ENCODE results near the gene PHF8.

Gene PHF8

DNA sequence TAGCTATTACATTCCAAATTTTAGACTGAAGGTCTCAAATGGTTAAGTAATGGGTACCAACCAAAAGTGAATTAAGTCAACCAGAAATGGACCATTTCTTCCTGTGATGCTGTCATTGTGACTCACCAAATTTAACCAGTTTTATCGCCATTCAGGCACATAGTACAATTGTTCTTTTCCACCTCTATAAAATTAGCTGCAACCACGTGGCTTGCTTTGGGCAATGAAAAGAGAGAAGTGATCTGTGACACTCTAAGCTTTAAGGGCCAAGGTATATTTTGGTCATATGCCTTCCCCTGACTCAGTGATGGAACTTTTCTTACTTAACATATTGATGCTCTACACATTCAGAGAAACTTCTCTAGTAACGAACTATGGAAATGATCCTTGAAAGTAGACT, 20.3 kb upstream of the PHF8 start:
- Histone ChIP-seq H3K27me3 (replicated peaks; ENCODE audit: control insufficient read depth, insufficient read depth, low read length) (no peaks in the 10 kb centered on the region), H3K4me3 (replicated peaks; ENCODE audit: low read depth, low read length) (no peak overlapping the region), H3K36me3 (ENCODE audit: control insufficient read depth, insufficient read depth, low read length) (no peaks in the 10 kb centered on the region)
- TF ChIP-seq, protein P1, sequence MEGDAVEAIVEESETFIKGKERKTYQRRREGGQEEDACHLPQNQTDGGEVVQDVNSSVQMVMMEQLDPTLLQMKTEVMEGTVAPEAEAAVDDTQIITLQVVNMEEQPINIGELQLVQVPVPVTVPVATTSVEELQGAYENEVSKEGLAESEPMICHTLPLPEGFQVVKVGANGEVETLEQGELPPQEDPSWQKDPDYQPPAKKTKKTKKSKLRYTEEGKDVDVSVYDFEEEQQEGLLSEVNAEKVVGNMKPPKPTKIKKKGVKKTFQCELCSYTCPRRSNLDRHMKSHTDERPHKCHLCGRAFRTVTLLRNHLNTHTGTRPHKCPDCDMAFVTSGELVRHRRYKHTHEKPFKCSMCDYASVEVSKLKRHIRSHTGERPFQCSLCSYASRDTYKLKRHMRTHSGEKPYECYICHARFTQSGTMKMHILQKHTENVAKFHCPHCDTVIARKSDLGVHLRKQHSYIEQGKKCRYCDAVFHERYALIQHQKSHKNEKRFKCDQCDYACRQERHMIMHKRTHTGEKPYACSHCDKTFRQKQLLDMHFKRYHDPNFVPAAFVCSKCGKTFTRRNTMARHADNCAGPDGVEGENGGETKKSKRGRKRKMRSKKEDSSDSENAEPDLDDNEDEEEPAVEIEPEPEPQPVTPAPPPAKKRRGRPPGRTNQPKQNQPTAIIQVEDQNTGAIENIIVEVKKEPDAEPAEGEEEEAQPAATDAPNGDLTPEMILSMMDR (IDR thresholded peaks at IDR 0.05; ENCODE audit: insufficient read depth, low read length, poor library complexity, severe bottlenecking), result no peak
- DNase-seq (ENCODE audit: extremely low read depth, insufficient read length), result no peak

DNA sequence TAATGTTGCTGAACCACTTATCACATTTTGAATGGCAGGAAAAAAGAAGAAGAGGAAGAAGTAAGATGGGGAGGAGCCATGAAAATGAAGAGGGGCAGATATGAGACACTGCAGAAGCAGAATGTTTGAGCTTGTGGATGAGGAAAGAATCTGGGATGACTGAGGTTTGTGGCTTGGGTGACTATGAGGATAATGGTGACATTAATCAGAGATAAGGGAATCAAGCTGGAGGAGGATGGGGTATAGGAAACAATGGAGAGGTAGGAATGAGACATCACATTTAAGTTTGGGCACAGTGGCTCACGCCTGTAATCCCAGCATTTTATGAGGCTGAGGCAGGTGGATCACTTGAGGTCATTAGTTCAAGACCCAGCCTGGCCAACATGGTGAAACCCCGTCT, 19.1 kb upstream of the PHF8 start:
- TF ChIP-seq, protein P1 (IDR thresholded peaks at IDR 0.05; ENCODE audit: insufficient read depth, low read length, poor library complexity, severe bottlenecking), result no peak
- no peaks in the 10 kb centered on the region for H3K36me3 ChIP-seq (ENCODE audit: control insufficient read depth, insufficient read depth, low read length)
- no peaks in the 10 kb centered on the region for H3K27me3 ChIP-seq (replicated peaks; ENCODE audit: control insufficient read depth, insufficient read depth, low read length)
- no peak for DNase-seq (ENCODE audit: extremely low read depth, insufficient read length)
- H3K4me3 ChIP-seq (replicated peaks; ENCODE audit: low read depth, low read length), result no peak overlapping the region

DNA sequence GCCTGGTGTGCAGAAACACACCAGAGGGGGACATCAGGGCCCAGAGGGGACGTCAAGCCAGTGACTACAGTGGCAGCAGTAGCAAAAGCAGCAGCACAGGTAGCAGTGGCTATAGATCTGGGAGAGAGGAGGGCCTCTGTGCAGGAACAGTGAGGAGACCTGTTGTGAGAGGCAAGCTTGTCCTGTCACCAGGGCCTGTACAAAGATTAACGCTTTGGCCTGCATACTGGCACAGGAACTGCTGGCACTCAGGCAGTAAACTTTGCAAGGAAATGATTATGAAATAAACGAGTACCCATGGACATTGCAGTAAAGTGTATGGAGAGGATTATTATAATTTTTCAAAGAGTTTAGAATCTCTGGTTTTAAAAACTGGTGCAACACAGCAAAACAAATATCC, 5.5 kb upstream of the PHF8 start:
- no peak for DNase-seq (ENCODE audit: extremely low read depth, insufficient read length)
- TF ChIP-seq, protein P1 (IDR thresholded peaks at IDR 0.05; ENCODE audit: insufficient read depth, low read length, poor library complexity, severe bottlenecking), result no peak
- Histone ChIP-seq H3K4me3 (replicated peaks; ENCODE audit: low read depth, low read length) (no peak overlapping the region), H3K27me3 (replicated peaks; ENCODE audit: control insufficient read depth, insufficient read depth, low read length) (no peaks in the 10 kb centered on the region), H3K36me3 (ENCODE audit: control insufficient read depth, insufficient read depth, low read length) (no peaks in the 10 kb centered on the region)

DNA sequence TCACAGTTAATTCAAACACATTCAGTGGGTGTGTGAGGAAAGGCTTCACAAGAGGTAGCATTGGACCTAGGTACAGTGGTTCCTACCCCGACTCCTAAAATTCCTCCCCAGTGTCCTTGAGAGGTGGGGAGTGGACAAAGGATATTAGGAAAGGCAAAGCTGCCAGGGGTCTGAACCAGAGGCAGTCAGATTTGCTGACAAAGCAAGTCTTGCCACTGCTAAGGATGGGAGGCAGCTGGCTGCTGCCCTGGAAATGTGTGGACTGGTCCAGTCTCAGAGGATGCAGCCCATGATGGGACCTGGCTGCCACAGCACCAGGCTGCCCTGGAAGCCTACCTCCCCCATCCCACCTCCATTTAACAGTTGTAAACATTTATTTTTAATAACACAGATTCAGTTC, 4.1 kb upstream of the PHF8 start:
- TF ChIP-seq, protein P1 (IDR thresholded peaks at IDR 0.05; ENCODE audit: insufficient read depth, low read length, poor library complexity, severe bottlenecking), result no peak
- Histone ChIP-seq H3K27me3 (replicated peaks; ENCODE audit: control insufficient read depth, insufficient read depth, low read length) (no peaks in the 10 kb centered on the region), H3K36me3 (ENCODE audit: control insufficient read depth, insufficient read depth, low read length) (no peaks in the 10 kb centered on the region), H3K4me3 (replicated peaks; ENCODE audit: low read depth, low read length) (no peak overlapping the region)
- DNase-seq (ENCODE audit: extremely low read depth, insufficient read length), result no peak

DNA sequence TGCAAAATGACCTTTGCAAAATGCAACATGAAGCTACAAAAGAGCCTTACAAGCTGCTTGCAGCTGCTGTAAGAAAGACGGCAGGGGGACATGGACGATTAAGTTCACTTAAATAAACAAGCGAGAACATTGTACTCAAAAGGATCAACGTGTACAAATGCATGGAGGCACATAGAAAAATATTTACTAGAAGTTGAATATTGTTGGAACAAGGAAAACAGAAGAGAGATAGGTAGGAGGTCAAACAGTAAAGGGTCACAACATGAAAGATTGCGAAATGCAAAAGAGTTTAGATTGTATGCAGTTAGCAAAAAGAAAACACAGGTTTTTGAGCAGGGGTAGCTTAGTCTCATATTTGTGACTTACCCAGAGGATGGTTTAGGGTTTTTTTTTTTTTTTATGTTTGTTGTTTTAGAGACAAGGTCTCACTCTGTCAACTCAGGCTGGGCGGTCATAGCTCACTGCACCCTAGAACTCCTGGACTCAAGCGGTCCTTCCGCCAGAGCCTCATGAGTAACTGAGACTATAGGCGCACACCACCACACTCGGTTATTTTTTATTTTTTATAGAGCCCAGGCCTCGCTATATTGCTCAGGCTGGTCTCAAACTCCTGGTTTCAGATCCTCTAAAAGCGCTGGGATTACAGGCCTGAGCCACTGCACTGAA, 1.4 kb upstream of the PHF8 start:
- TF ChIP-seq, protein P1 (IDR thresholded peaks at IDR 0.05; ENCODE audit: insufficient read depth, low read length, poor library complexity, severe bottlenecking), result no peak
- Histone ChIP-seq H3K36me3 (ENCODE audit: control insufficient read depth, insufficient read depth, low read length) (no peaks in the 10 kb centered on the region; the same call in 1 of the 2 replicates), H3K4me3 (replicated peaks; ENCODE audit: low read depth, low read length) (no peak overlapping the region), H3K27me3 (replicated peaks; ENCODE audit: control insufficient read depth, insufficient read depth, low read length) (no peaks in the 10 kb centered on the region)
- no peak for DNase-seq (ENCODE audit: extremely low read depth, insufficient read length)

DNA sequence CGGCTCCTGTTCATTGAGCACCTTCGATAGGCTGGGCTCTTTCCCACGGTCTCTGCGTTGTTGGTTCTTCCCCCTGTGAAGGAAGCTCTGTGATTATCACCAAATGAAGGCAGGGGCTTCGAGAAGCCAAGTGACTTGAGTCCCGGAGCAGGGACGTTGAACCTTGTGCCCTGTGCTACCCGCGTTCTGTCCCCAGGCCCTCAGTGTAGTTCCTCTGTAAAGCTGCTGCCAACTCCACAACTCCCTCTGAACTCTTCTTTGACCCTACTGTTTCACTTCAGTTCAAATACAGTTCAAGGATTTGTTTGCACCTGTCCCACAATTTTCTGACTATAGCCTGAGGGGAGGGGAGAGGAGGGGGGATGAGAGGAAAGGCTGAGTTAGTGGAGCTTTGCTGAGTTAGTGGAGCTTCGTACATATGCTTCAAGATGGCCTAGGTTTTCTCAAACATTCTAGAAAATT, 635 bp upstream of the PHF8 start:
- no peaks in the 10 kb centered on the region; the same call in 1 of the 2 replicates for H3K36me3 ChIP-seq (ENCODE audit: control insufficient read depth, insufficient read depth, low read length)
- TF ChIP-seq, protein P1 (IDR thresholded peaks at IDR 0.05; ENCODE audit: insufficient read depth, low read length, poor library complexity, severe bottlenecking), result no peak
- no peaks in the 10 kb centered on the region for H3K27me3 ChIP-seq (replicated peaks; ENCODE audit: control insufficient read depth, insufficient read depth, low read length)
- peak overlapping the region; percentile 53 for H3K4me3 ChIP-seq (replicated peaks; ENCODE audit: low read depth, low read length)
- no peak for DNase-seq (ENCODE audit: extremely low read depth, insufficient read length)

Measured in GM06990 (cell line).